HG03095 (cell line): ENCODE measurements around the gene C11orf98.
A peak's percentile ranks its signal among the peaks of the same experiment; 100 is the strongest.
"Not testable (repeated sequence)": the region's sequence is repeated elsewhere in the genome, so short reads cannot be mapped to it uniquely, and the experiment has no call there.

Experiments used
- ATAC-seq: cut with Tn5 transposase; IDR thresholded peaks from one replicate; pipeline ENCODE4 v1.9.1; 2021; ENCODE audit warnings: moderate library complexity; ENCODE audit not compliant: unreplicated experiment

The C11orf98 gene

DNA sequence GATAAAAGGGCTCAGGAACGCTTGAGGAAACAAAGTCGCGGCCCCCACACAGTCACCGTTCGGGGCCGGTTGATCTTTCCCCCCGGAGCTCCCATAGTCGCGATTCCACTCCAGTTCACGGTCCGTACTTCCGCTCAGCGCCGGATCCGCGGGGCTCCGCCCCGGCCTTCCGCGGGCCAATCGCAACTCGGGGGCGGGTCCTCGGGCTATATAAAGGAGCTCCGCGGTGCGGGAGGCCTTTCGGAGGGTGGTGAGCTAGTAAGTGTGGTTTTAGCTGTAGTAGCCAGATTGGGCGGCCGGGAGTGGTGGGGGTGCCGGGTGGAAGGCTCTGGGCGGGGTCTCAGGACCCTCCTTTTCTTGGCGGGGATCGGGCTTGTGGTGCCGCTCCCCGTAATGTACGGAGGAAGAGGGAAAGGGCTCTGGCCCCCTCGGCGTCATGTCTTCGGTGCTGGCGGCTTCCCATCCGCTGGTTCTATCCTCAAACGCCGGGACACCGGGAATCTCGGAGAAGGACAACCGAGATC, at the start of gene C11orf98, which contains the start of gene CSKMT:
TSS of gene C11orf98 (minus strand) at position 136 of the 524 bp plus-strand sequence. CDS start at position 95, 41 bp downstream.
TSS of gene CSKMT (plus strand) at position 238 of the 524 bp plus-strand sequence. CDS start 568 bp downstream, outside the sequence.
- ATAC-seq = peak; percentile 66

- no peak for ATAC-seq
These were observed 48.3 kb upstream of the C11orf98 start for GRCh38 chr11:62713343-62713742.

- ATAC-seq = no peak
These were observed 47.9 kb upstream of the C11orf98 start for GRCh38 chr11:62712861-62713260.

GRCh38 chr11:62712276-62712812, 47.3 kb upstream of the C11orf98 start:
- ATAC-seq = no peak

DNA sequence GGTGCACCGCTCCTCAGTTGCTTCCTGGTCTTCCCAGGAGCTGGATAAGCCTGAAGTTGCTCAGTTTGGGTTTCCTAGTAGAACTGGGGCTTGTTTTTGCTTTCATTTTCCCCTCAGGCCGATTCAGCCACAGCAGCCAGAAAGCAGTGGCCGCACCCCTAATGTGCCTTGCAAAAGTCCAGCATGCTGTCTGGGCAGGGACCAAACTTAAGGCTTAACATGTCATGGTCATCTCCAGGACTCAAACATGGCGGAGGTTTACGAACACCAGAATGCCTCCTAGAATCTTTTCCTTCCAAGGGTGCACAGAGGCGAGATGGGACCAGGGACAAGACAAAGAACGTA, 45.0 kb upstream of the C11orf98 start:
- no peak for ATAC-seq

- ATAC-seq = peak; percentile 55
These were observed 44.4 kb upstream of the C11orf98 start for GRCh38 chr11:62709247-62710000.

DNA sequence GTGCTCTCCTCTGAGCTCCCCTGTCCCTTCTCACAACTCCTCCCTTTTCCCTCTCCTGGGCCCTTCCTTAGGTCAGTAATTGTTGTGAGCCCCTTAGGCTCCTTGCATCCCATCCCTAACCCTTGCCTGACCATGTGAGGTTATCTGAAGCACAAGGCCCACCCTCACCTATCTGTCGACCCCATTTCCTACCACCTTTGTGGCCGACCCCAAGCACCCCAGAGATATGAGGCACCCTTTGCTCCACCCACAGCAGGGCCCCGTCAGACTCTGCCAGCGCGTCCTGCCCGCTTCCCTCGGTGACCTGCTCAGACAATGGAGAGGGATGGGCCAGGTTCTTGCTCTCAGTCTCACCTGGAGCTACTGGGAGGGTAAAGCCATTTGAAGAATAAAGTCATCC, 43.8 kb upstream of the C11orf98 start:
- ATAC-seq = no peak

GRCh38 chr11:62708392-62708791, 43.4 kb upstream of the C11orf98 start:
- ATAC-seq = no peak

DNA sequence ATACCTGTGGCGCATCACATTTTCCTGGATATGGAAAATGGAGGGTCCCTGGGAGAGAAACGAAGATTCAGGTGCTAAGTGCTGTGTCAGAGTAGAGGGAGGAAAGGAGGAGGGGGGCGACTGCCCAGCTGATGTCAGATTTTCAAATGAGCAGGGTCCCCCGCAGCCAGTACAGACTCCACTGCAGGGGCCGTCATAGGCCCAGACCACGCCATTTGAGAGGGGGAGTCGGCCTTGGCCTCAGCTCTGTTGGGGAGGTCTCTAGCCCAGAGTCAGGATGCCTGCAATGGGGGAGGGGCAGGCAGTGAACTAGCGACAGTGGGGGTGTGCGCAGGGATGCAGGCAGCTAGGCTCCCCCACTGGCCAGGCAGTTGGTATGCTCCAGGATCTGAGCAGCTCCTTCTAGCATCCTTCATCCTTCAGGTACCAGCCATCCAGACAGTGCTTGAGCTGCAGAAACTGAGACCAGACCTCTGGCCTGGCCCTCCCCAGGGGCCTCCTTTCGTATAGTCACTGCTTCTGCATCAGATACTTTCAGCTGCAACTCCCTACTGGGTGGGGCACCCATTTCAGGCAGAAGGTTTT, 42.4 kb upstream of the C11orf98 start, which contains the start of the genes BSCL2 and GNG3:
TSS of gene BSCL2 (minus strand) at position 148 of the 585 bp plus-strand sequence. CDS start 229 bp downstream, outside the sequence.
TSS of gene GNG3 (plus strand) at position 400 of the 585 bp plus-strand sequence. CDS start 620 bp downstream, outside the sequence.
- ATAC-seq = no peak

- ATAC-seq = no peak
These were observed 41.8 kb upstream of the C11orf98 start for GRCh38 chr11:62706850-62707247.

DNA sequence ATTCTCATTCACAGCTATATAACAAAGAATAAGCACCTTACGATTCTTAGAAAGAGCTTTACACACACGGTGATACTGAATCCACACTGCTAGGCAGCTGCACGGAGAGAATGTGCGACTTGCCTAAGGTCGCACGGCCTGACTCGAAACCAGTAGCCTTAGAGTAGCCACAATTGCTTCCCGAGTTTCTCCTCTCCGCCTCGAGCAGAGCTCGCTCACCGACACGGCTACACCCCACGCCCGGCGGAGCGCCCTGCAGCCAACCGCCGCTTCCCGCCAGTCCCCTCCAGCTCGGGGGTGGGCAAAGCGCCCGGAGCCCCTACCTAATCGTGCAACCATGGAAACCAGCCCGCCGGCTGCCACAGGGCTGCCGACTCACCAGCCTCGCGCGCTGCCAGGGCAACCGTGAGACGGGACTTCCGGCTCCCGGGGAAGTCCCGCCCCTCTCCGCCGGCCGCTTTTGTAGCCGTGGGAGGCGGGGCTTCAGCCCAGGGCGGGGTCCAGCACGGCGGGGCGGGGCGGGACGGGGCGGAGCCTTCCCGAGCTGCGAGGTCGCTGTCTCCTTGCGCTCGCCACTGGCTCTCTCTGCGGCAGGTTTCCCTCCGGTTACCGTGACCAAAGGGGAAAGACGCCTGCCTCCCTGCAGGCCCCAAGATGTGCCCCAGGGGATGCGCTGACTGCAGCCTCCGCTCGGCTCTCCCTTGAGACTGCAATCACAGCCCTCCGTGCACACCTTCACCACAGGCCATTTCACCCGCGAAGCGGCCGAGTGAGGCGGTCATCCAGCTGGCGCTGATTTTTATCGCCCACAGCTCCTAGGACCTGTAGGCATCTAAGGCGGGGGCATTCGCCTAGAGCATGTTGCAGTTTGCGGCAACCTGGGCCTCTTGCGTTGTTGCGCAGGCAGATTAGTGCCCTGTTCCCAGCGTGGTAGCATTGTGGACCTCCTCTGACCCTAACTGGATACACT, 41.2 kb upstream of the C11orf98 start:
- ATAC-seq = peak; percentile 49

GRCh38 chr11:62705413-62705812, 40.4 kb upstream of the C11orf98 start:
- no peak for ATAC-seq

GRCh38 chr11:62703921-62704320, 38.9 kb upstream of the C11orf98 start:
- not testable (repeated sequence) for ATAC-seq

DNA sequence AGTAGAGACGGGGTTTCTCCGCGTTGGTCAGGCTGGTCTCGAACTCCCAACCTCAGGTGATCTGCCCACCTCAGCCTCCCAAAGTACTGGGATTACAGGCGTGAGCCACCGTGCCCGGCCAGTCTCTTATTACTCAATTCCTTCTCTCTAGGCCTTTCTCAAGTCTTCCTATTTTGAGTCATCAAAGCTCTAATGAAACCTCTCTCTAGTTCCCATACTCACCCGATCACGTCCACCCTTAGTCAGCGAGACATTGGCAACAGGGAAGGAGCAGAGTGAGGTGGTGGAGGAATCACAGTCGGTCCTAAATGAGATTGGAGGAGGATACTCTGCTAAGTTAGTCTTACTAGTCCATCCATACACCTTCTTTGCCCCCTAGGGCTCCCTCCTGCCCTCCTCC, 37.2 kb upstream of the C11orf98 start:
- ATAC-seq = no peak

DNA sequence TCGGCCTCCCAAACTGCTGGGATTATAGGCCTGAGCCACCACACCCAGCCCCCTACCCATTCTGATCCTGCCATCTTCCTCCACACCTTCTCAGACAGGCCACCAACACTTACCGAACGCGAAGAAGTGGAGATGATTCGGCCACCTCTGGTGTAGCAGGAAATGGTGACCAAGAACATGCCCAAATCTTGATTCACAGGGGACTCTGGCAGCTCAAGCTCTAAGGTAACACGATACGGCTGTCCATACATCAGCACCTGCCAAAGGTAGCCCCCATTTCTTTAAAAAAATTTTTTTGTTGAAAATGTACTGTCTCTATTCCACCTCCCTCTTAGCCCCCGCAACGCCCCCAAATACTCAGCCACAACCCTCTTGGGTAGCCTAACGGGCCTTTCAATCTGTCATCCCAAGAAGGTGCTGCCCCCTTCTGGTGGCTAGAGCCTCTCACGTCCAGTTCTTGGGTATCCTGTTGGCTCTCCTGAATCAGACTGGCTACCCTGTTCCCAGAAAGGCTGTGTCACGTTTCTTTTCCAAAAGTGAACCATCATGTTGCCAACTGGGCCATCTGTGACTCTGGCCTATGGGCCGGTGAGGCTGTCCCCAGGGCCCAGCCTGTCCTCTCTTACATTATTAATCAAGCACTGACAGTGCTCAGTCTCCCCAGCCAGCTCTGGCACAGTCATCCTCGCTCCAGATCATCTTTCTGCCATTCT, 29.6 kb upstream of the C11orf98 start:
- ATAC-seq = no peak

- ATAC-seq = not testable (repeated sequence)
These were observed 28.6 kb upstream of the C11orf98 start for GRCh38 chr11:62693624-62694023.

- no peak for ATAC-seq
These were observed 24.6 kb upstream of the C11orf98 start, which contains the start of gene LRRN4CL for GRCh38 chr11:62689421-62690183. TSS of gene LRRN4CL (minus strand) at chr11:62689530. CDS start at chr11:62688508, 1,022 bp downstream.

GRCh38 chr11:62688491-62688890, 23.5 kb upstream of the C11orf98 start:
- ATAC-seq = no peak
